Mesothelial cell of epicardium (in vitro differentiated cells): ENCODE results near the gene RAX2. TPM values are rescaled to one million over a fixed set of nuclear protein-coding genes. Genes with fewer than 3 reads are reported as not detected.

ENCODE experiments used
- DNase-seq, 2 experiments: peaks; one replicate each; pipeline ENCODE4 v3.0.0; 2021; ENCODE audit warnings: low spot score in 2 of 2; ENCODE audit not compliant: unreplicated experiment in 2 of 2
- H3K27ac Mint-ChIP-seq: 2 replicates; pipeline ENCODE4 v1.8.0; 2021; ENCODE audit warnings: mixed read lengths
- H3K27me3 Mint-ChIP-seq: 2 replicates; pipeline ENCODE4 v1.8.0; 2021; ENCODE audit warnings: low read depth, mixed read lengths
- H3K36me3 Mint-ChIP-seq: 2 replicates; pipeline ENCODE4 v1.8.0; 2021; ENCODE audit warnings: mixed read lengths
- H3K4me1 Mint-ChIP-seq: 2 replicates; pipeline ENCODE4 v1.8.0; 2021; ENCODE audit warnings: mixed read lengths
- H3K4me3 Mint-ChIP-seq: 2 replicates; pipeline ENCODE4 v1.8.0; 2021; ENCODE audit warnings: mild to moderate bottlenecking, moderate library complexity, mixed read lengths
- H3K9me3 Mint-ChIP-seq: 2 replicates; pipeline ENCODE4 v1.8.0; 2021; ENCODE audit warnings: mixed read lengths
- CTCF ChIP-seq: fragments of 200-600 bp; sonication (generic); IDR thresholded peaks from one replicate; pipeline ENCODE4 v1.5.0; 2021; ENCODE audit warnings: antibody characterized with exemption; ENCODE audit not compliant: unreplicated experiment
- total RNA-seq: library from RNA; stranded (reverse); gene quantifications from 3 replicates; pipeline ENCODE4 v1.2.1, GENCODE V29; 2021

Gene RAX2
- total RNA-seq, 1 donor from 2014 or later = not detected

- Mint-ChIP-seq H3K4me1 (no peaks in the 10 kb centered on the region), H3K36me3 (peaks cover 24% of the 10 kb centered on the region), H3K4me3 (no peak overlapping the region), H3K27ac (peak overlapping the region; percentile 30), H3K9me3 (no peaks in the 10 kb centered on the region), H3K27me3 (no peaks in the 10 kb centered on the region)
- DNase-seq = no peak
- TF ChIP-seq CTCF = no peak
Measured at GRCh38 chr19:3746371-3747056, 25.5 kb downstream of the RAX2 start.

- Mint-ChIP-seq H3K4me3 (no peak overlapping the region), H3K9me3 (no peaks in the 10 kb centered on the region), H3K36me3 (peaks cover 21% of the 10 kb centered on the region)
Measured at GRCh38 chr19:3745363-3746045, 26.5 kb downstream of the RAX2 start.

GRCh38 chr19:3743486-3743885 lies 28.5 kb downstream of the RAX2 start:
- H3K27ac Mint-ChIP-seq = no peak overlapping the region
- DNase-seq = no peak
- no peaks in the 10 kb centered on the region for H3K27me3 Mint-ChIP-seq
- no peak for TF ChIP-seq CTCF
- no peaks in the 10 kb centered on the region for H3K4me1 Mint-ChIP-seq
- H3K36me3 Mint-ChIP-seq = peaks cover 10% of the 10 kb centered on the region
- no peaks in the 10 kb centered on the region for H3K9me3 Mint-ChIP-seq
- H3K4me3 Mint-ChIP-seq = no peak overlapping the region

More at GRCh38 chr19:3745363-3746045, 26.5 kb downstream of the RAX2 start:
- no peaks in the 10 kb centered on the region for H3K27me3 Mint-ChIP-seq
- H3K4me1 Mint-ChIP-seq = no peaks in the 10 kb centered on the region
- no peak for DNase-seq
- no peak overlapping the region for H3K27ac Mint-ChIP-seq
- TF ChIP-seq CTCF = no peak

- Mint-ChIP-seq H3K4me1 (no peaks in the 10 kb centered on the region), H3K27me3 (no peaks in the 10 kb centered on the region), H3K27ac (no peak overlapping the region), H3K9me3 (no peaks in the 10 kb centered on the region), H3K4me3 (no peak overlapping the region), H3K36me3 (peaks cover 10% of the 10 kb centered on the region)
- DNase-seq = no peak
- TF ChIP-seq CTCF = no peak
Measured at GRCh38 chr19:3740431-3740830, 31.6 kb downstream of the RAX2 start.

GRCh38 chr19:3738477-3739220 lies 33.4 kb downstream of the RAX2 start:
- no peak for DNase-seq
- no peaks in the 10 kb centered on the region for H3K27me3 Mint-ChIP-seq
- H3K27ac Mint-ChIP-seq = no peak overlapping the region
- no peak for TF ChIP-seq CTCF
- H3K4me1 Mint-ChIP-seq = no peaks in the 10 kb centered on the region
- H3K9me3 Mint-ChIP-seq = no peaks in the 10 kb centered on the region
- no peak overlapping the region for H3K4me3 Mint-ChIP-seq
- H3K36me3 Mint-ChIP-seq = peaks cover 7% of the 10 kb centered on the region
